Osteocyte (in vitro differentiated cells): ENCODE results near the gene PLA2G3. TPM values are rescaled to one million over a fixed set of nuclear protein-coding genes. Genes with fewer than 3 reads are reported as not detected.

Experiments used
- DNase-seq: peaks from one replicate; pipeline ENCODE4 v3.0.0; 2021; ENCODE audit warnings: mixed read lengths; ENCODE audit not compliant: unreplicated experiment; ENCODE audit errors: extremely low spot score
- H3K27ac Mint-ChIP-seq: one replicate; pipeline ENCODE4 v1.8.0; 2021; ENCODE audit warnings: mild to moderate bottlenecking, mixed read lengths; ENCODE audit not compliant: unreplicated experiment
- H3K27me3 Mint-ChIP-seq: one replicate; pipeline ENCODE4 v1.8.0; 2021; ENCODE audit warnings: mixed read lengths; ENCODE audit not compliant: unreplicated experiment
- H3K36me3 Mint-ChIP-seq: one replicate; pipeline ENCODE4 v1.8.0; 2021; ENCODE audit warnings: mixed read lengths; ENCODE audit not compliant: unreplicated experiment
- H3K4me1 Mint-ChIP-seq: one replicate; pipeline ENCODE4 v1.8.0; 2021; ENCODE audit warnings: mixed read lengths; ENCODE audit not compliant: unreplicated experiment
- H3K4me3 Mint-ChIP-seq: one replicate; pipeline ENCODE4 v1.8.0; 2021; ENCODE audit warnings: mild to moderate bottlenecking, moderate library complexity, mixed read lengths; ENCODE audit not compliant: unreplicated experiment
- H3K9me3 Mint-ChIP-seq: one replicate; pipeline ENCODE4 v1.8.0; 2021; ENCODE audit warnings: mixed read lengths; ENCODE audit not compliant: unreplicated experiment
- CTCF ChIP-seq: fragments of 200-600 bp; sonication (generic); IDR thresholded peaks from 2 replicates; pipeline ENCODE4 v1.5.0; 2021; ENCODE audit warnings: antibody characterized with exemption, mild to moderate bottlenecking, moderate library complexity
- total RNA-seq: library from RNA; stranded (reverse); gene quantifications from 2 replicates; pipeline ENCODE4 v1.2.1, GENCODE V29; 2021

PLA2G3 gene
- total RNA-seq, 1 donor from 2014 or later: not detected

DNA sequence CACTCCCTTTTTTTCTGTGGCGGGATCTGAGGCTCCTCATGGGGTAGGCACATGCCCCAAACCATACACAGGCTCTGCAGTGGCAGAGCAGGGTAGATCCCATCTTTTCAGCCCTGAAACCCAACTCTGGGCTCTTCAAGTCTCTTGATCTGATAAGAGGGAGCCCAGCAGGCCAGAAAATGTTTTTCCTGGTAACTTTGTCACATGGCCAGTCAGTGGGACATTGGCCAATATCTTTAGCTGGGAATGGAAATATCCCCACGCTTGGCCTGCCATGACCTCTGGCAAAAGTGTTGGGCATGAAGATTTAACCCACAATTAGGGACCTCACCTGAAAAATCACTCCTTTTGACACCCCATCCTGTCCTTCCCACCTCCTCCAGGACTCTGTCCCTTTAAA is 9.4 kb downstream of the PLA2G3 start:
- no peak for DNase-seq
- Mint-ChIP-seq H3K36me3 (no peaks in the 10 kb centered on the region), H3K4me1 (peaks cover 9% of the 10 kb centered on the region)

GRCh38 chr22:31128156-31128555 is 12.2 kb downstream of the PLA2G3 start:
- no peak for DNase-seq
- Mint-ChIP-seq H3K27me3 (no peaks in the 10 kb centered on the region), H3K36me3 (no peaks in the 10 kb centered on the region), H3K27ac (no peak overlapping the region), H3K4me3 (no peak overlapping the region), H3K4me1 (peaks cover 13% of the 10 kb centered on the region), H3K9me3 (no peaks in the 10 kb centered on the region)
- TF ChIP-seq CTCF: no peak

More for the DNA sequence above, 9.4 kb downstream of the PLA2G3 start:
- TF ChIP-seq CTCF: no peak
- Mint-ChIP-seq H3K4me3 (no peak overlapping the region), H3K27me3 (no peaks in the 10 kb centered on the region), H3K27ac (no peak overlapping the region), H3K9me3 (no peaks in the 10 kb centered on the region)

- H3K4me3 Mint-ChIP-seq: no peak overlapping the region
- H3K4me1 Mint-ChIP-seq: peaks cover 19% of the 10 kb centered on the region
- no peak for DNase-seq
- TF ChIP-seq CTCF: no peak
- H3K27ac Mint-ChIP-seq: no peak overlapping the region
- no peaks in the 10 kb centered on the region for H3K27me3 Mint-ChIP-seq
- H3K36me3 Mint-ChIP-seq: no peaks in the 10 kb centered on the region
- no peaks in the 10 kb centered on the region for H3K9me3 Mint-ChIP-seq
Observed at GRCh38 chr22:31127181-31127772, 13.0 kb downstream of the PLA2G3 start.

GRCh38 chr22:31126869-31127175 is 13.5 kb downstream of the PLA2G3 start:
- no peak overlapping the region for H3K27ac Mint-ChIP-seq
- H3K36me3 Mint-ChIP-seq: no peaks in the 10 kb centered on the region
- H3K27me3 Mint-ChIP-seq: no peaks in the 10 kb centered on the region
- DNase-seq: no peak
- H3K4me1 Mint-ChIP-seq: peaks cover 17% of the 10 kb centered on the region
- H3K4me3 Mint-ChIP-seq: no peak overlapping the region
- no peaks in the 10 kb centered on the region for H3K9me3 Mint-ChIP-seq
- TF ChIP-seq CTCF: no peak

DNA sequence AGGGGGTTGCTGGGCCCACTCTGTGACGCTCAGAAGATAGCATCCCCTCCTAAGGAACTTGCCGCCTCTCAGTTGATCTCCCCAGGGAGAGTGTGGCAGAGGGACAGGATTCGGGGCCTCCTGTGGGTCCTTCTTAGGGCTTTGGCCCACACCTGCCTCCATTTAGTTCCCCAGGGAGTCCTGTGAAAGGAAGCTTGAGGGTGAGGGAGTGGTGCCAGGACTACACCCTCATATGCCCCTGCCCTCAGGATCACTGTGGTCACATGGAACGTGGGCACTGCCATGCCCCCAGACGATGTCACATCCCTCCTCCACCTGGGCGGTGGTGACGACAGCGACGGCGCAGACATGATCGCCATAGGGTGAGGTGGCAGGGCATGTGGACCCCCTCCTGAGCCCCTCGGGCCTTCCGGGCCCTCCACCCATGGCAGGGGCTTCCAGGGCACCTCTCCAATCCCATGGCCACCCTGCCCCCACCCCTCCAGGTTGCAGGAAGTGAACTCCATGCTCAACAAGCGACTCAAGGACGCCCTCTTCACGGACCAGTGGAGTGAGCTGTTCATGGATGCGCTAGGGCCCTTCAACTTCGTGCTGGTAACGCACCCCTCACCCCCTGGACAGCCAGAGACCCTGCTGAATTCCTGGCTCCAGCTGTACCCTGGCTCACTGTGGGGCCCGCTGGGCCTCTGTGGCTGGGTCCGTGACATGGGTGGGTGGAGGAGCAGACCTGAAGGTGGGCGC is 14.0 kb downstream of the PLA2G3 start:
- H3K27me3 Mint-ChIP-seq: no peaks in the 10 kb centered on the region
- peaks cover 13% of the 10 kb centered on the region for H3K4me1 Mint-ChIP-seq
- H3K9me3 Mint-ChIP-seq: no peaks in the 10 kb centered on the region
- H3K36me3 Mint-ChIP-seq: no peaks in the 10 kb centered on the region
- TF ChIP-seq CTCF: no peak
- H3K4me3 Mint-ChIP-seq: no peak overlapping the region
- no peak for DNase-seq
- H3K27ac Mint-ChIP-seq: no peak overlapping the region
